HepG2 (cell line): ENCODE data around the gene FBF1. TPM values are rescaled to one million over a fixed set of nuclear protein-coding genes. Genes with fewer than 3 reads are reported as not detected.

Experiments used
- HOXD1 ChIP-seq: sonication (generic); formaldehyde crosslinking; IDR thresholded peaks from 2 replicates; pipeline ENCODE4 v1.5.0; 2020; ENCODE audit warnings: missing genetic modification reagents
- NRL ChIP-seq: sonication (generic); formaldehyde crosslinking; IDR thresholded peaks from 2 replicates; pipeline ENCODE4 v1.5.0; 2020; ENCODE audit warnings: missing genetic modification reagents, mild to moderate bottlenecking, moderate library complexity, borderline replicate concordance
- TBX2 ChIP-seq: sonication (generic); formaldehyde crosslinking; IDR thresholded peaks from 2 replicates; pipeline ENCODE4 v1.5.0; 2020; ENCODE audit warnings: missing genetic modification reagents, mild to moderate bottlenecking, borderline replicate concordance
- TOPORS ChIP-seq: sonication (generic); formaldehyde crosslinking; IDR thresholded peaks from 2 replicates; pipeline ENCODE4 v1.8.0; 2023; ENCODE audit warnings: mild to moderate bottlenecking, missing genetic modification reagents
- ZNF547 ChIP-seq: sonication (generic); formaldehyde crosslinking; IDR thresholded peaks from 2 replicates; pipeline ENCODE4 v1.5.1; 2020; ENCODE audit warnings: mild to moderate bottlenecking, missing genetic modification reagents
- ZNF790 ChIP-seq: sonication (generic); formaldehyde crosslinking; IDR thresholded peaks from 2 replicates; pipeline ENCODE4 v1.8.0; 2022; ENCODE audit warnings: missing genetic modification reagents, mild to moderate bottlenecking, borderline replicate concordance
- ZNF816 ChIP-seq: sonication (generic); formaldehyde crosslinking; IDR thresholded peaks from 2 replicates; pipeline ENCODE4 v1.8.0; 2022; ENCODE audit warnings: missing genetic modification reagents, mild to moderate bottlenecking, borderline replicate concordance
- polyA plus RNA-seq, 8 experiments: library from polyadenylated mRNA; depleted of rRNA in 3 of 8; stranded (reverse) in 7 of 8; unstranded in 1 of 8; fragments of >200 nt; fragmentation: Illumina TruSeq in 4 of 8; extraction: Trizol in 4 of 8; gene quantifications; 2 replicates each; pipeline versions ENCODE4 v1.2.1 to v1.2.3, GENCODE V29; 2011 to 2016; ENCODE audit warnings: low read depth in 4 of 8, missing spikeins in 1 of 8, mixed read lengths in 1 of 8; ENCODE audit not compliant: insufficient read depth in 1 of 8
- total RNA-seq, 5 experiments: library from RNA; depleted of rRNA; stranded (reverse); fragments of >200 nt; fragmentation: Illumina TruSeq; extraction: Trizol; gene quantifications; 2 replicates each; pipeline ENCODE4 v1.2.3, GENCODE V29; 2016; ENCODE audit warnings: low read depth in 1 of 5
- TF ChIP-seq, protein P1 (sequence below): sonication (generic); formaldehyde crosslinking; IDR thresholded peaks from 2 replicates; pipeline ENCODE4 v1.8.0; 2022; ENCODE audit warnings: low read depth, missing genetic modification reagents
- TF ChIP-seq, protein P2 (sequence below): sonication (generic); formaldehyde crosslinking; IDR thresholded peaks from 2 replicates; pipeline ENCODE4 v1.5.1; 2020; ENCODE audit warnings: mild to moderate bottlenecking, missing genetic modification reagents, moderate library complexity
- TF ChIP-seq, protein P3 (sequence below): sonication (generic); formaldehyde crosslinking; IDR thresholded peaks from 2 replicates; pipeline ENCODE4 v1.8.0; 2022; ENCODE audit warnings: mild to moderate bottlenecking, missing genetic modification reagents; ENCODE audit not compliant: insufficient replicate concordance
- TF ChIP-seq, protein P4 (sequence below): sonication (generic); formaldehyde crosslinking; IDR thresholded peaks from 2 replicates; pipeline ENCODE4 v1.5.0; 2020; ENCODE audit warnings: mild to moderate bottlenecking, missing genetic modification reagents
- TF ChIP-seq, protein P5 (sequence below): sonication (generic); formaldehyde crosslinking; IDR thresholded peaks from 2 replicates; pipeline ENCODE4 v1.4.0; 2020; ENCODE audit warnings: missing genetic modification reagents
- TF ChIP-seq, protein P6 (sequence below): sonication (generic); formaldehyde crosslinking; IDR thresholded peaks from 2 replicates; pipeline ENCODE4 v1.4.0; 2020; ENCODE audit warnings: missing genetic modification reagents, borderline replicate concordance
- TF ChIP-seq, protein P7 (sequence below): sonication (generic); formaldehyde crosslinking; IDR thresholded peaks from 2 replicates; pipeline ENCODE4 v1.8.0; 2022; ENCODE audit warnings: mild to moderate bottlenecking, missing genetic modification reagents, borderline replicate concordance

The FBF1 gene
- total and polyA plus RNA-seq, 2 of the 13 experiments (the other 11 are each of a cell fraction or from before 2014, with no cell fraction given): 2.4 to 8.1 TPM

DNA sequence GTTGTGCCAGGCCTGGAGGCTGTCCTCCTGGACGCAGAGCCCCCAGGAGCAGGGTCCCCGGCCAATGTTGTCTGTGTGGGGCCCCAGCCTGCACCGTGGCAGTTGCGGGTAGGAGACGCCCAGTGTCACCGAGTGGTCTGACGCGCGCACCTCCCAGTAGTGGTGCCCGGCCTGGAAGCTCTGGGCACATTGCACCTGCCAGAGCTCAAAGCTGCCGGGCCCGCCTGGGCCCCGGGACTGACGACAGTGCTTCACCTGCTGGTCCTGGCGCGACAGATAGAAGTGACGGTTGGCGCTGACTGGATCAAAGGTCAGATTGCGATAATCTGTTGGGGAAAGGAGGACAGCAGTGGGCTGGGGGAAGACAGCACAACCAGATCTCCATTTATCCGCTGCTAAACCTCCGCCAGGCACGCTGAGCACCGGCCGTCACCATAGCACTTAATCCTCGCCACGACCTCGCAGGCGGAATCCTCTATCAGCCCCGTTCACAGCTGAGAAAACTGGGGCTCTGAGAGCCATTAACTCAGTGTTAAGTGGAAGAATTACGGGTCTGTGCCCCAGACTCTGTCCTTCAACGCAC lies 49.7 kb downstream of the FBF1 start (continued):
- no peak for TF ChIP-seq TBX2 (CRISPR knock-in tag)
- TF ChIP-seq HOXD1 (CRISPR knock-in tag): no peak
- peak; percentile 7; the same call in 1 of the 2 replicates for TF ChIP-seq NRL (CRISPR knock-in tag)
- TF ChIP-seq ZNF816 (CRISPR knock-in tag): 0 out of 2 replicates have a peak, but pooled peaks have one; percentile 82
- TF ChIP-seq, protein P1, sequence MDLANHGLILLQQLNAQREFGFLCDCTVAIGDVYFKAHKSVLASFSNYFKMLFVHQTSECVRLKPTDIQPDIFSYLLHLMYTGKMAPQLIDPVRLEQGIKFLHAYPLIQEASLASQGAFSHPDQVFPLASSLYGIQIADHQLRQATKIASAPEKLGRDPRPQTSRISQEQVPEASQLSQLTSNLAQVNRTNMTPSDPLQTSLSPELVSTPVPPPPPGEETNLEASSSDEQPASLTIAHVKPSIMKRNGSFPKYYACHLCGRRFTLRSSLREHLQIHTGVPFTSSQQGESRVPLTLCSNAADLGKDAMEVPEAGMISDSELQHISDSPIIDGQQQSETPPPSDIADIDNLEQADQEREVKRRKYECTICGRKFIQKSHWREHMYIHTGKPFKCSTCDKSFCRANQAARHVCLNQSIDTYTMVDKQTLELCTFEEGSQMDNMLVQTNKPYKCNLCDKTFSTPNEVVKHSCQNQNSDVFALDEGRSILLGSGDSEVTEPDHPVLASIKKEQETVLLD (CRISPR knock-in tag): 0 out of 2 replicates have a peak, but pooled peaks have one; percentile 31
- TF ChIP-seq, protein P2, sequence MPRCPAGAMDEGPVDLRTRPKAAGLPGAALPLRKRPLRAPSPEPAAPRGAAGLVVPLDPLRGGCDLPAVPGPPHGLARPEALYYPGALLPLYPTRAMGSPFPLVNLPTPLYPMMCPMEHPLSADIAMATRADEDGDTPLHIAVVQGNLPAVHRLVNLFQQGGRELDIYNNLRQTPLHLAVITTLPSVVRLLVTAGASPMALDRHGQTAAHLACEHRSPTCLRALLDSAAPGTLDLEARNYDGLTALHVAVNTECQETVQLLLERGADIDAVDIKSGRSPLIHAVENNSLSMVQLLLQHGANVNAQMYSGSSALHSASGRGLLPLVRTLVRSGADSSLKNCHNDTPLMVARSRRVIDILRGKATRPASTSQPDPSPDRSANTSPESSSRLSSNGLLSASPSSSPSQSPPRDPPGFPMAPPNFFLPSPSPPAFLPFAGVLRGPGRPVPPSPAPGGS (CRISPR knock-in tag): no peak
- TF ChIP-seq, protein P3, sequence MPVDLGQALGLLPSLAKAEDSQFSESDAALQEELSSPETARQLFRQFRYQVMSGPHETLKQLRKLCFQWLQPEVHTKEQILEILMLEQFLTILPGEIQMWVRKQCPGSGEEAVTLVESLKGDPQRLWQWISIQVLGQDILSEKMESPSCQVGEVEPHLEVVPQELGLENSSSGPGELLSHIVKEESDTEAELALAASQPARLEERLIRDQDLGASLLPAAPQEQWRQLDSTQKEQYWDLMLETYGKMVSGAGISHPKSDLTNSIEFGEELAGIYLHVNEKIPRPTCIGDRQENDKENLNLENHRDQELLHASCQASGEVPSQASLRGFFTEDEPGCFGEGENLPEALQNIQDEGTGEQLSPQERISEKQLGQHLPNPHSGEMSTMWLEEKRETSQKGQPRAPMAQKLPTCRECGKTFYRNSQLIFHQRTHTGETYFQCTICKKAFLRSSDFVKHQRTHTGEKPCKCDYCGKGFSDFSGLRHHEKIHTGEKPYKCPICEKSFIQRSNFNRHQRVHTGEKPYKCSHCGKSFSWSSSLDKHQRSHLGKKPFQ (CRISPR knock-in tag): no peak
- no peak for TF ChIP-seq ZNF790 (CRISPR knock-in tag)
- TF ChIP-seq ZNF547: no peak
- TF ChIP-seq, protein P4, sequence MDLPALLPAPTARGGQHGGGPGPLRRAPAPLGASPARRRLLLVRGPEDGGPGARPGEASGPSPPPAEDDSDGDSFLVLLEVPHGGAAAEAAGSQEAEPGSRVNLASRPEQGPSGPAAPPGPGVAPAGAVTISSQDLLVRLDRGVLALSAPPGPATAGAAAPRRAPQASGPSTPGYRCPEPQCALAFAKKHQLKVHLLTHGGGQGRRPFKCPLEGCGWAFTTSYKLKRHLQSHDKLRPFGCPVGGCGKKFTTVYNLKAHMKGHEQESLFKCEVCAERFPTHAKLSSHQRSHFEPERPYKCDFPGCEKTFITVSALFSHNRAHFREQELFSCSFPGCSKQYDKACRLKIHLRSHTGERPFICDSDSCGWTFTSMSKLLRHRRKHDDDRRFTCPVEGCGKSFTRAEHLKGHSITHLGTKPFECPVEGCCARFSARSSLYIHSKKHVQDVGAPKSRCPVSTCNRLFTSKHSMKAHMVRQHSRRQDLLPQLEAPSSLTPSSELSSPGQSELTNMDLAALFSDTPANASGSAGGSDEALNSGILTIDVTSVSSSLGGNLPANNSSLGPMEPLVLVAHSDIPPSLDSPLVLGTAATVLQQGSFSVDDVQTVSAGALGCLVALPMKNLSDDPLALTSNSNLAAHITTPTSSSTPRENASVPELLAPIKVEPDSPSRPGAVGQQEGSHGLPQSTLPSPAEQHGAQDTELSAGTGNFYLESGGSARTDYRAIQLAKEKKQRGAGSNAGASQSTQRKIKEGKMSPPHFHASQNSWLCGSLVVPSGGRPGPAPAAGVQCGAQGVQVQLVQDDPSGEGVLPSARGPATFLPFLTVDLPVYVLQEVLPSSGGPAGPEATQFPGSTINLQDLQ: no peak
- 0 out of 2 replicates have a peak, but pooled peaks have one; percentile 2 for TF ChIP-seq TOPORS (CRISPR knock-in tag)
- TF ChIP-seq, protein P5, sequence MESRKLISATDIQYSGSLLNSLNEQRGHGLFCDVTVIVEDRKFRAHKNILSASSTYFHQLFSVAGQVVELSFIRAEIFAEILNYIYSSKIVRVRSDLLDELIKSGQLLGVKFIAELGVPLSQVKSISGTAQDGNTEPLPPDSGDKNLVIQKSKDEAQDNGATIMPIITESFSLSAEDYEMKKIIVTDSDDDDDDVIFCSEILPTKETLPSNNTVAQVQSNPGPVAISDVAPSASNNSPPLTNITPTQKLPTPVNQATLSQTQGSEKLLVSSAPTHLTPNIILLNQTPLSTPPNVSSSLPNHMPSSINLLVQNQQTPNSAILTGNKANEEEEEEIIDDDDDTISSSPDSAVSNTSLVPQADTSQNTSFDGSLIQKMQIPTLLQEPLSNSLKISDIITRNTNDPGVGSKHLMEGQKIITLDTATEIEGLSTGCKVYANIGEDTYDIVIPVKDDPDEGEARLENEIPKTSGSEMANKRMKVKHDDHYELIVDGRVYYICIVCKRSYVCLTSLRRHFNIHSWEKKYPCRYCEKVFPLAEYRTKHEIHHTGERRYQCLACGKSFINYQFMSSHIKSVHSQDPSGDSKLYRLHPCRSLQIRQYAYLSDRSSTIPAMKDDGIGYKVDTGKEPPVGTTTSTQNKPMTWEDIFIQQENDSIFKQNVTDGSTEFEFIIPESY: peak; percentile 99
- TF ChIP-seq, protein P6, sequence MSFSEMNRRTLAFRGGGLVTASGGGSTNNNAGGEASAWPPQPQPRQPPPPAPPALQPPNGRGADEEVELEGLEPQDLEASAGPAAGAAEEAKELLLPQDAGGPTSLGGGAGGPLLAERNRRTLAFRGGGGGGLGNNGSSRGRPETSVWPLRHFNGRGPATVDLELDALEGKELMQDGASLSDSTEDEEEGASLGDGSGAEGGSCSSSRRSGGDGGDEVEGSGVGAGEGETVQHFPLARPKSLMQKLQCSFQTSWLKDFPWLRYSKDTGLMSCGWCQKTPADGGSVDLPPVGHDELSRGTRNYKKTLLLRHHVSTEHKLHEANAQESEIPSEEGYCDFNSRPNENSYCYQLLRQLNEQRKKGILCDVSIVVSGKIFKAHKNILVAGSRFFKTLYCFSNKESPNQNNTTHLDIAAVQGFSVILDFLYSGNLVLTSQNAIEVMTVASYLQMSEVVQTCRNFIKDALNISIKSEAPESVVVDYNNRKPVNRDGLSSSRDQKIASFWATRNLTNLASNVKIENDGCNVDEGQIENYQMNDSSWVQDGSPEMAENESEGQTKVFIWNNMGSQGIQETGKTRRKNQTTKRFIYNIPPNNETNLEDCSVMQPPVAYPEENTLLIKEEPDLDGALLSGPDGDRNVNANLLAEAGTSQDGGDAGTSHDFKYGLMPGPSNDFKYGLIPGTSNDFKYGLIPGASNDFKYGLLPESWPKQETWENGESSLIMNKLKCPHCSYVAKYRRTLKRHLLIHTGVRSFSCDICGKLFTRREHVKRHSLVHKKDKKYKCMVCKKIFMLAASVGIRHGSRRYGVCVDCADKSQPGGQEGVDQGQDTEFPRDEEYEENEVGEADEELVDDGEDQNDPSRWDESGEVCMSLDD (CRISPR knock-in tag): no peak
- TF ChIP-seq, protein P7, sequence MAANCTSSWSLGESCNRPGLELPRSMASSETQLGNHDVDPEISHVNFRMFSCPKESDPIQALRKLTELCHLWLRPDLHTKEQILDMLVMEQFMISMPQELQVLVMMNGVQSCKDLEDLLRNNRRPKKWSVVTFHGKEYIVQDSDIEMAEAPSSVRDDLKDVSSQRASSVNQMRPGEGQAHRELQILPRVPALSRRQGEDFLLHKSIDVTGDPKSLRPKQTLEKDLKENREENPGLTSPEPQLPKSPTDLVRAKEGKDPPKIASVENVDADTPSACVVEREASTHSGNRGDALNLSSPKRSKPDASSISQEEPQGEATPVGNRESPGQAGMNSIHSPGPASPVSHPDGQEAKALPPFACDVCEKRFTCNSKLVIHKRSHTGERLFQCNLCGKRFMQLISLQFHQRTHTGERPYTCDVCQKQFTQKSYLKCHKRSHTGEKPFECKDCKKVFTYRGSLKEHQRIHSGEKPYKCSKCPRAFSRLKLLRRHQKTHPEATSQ (CRISPR knock-in tag): no peak
